SK-N-SH treated with all-trans-retinoic acid at 6 μM for 48 hours (cell line): ENCODE results near the gene PRKCQ.

Experiments
- ARNTL ChIP-seq: fragments of 450-650 bp; formaldehyde crosslinking; IDR thresholded peaks from 2 replicates; pipeline ENCODE4 v1.5.0; 2020; ENCODE audit warnings: low read depth, mild to moderate bottlenecking, moderate library complexity, borderline replicate concordance
- ZFP30 ChIP-seq: fragments of 450-650 bp; formaldehyde crosslinking; IDR thresholded peaks from 2 replicates; pipeline ENCODE4 v1.5.0; 2022; ENCODE audit warnings: mild to moderate bottlenecking, moderate library complexity

- TF ChIP-seq ZFP30 (no peak), ARNTL (CRISPR knock-in tag) (no peak)
These were observed 161.9 kb downstream of the PRKCQ start for GRCh38 chr10:6418167-6418566.
